Transverse colon (tissue), 4 donors: ENCODE measurements around the gene EXOC6. TPM values are rescaled to one million over a fixed set of nuclear protein-coding genes. Genes with fewer than 3 reads are reported as not detected.

Experiments
- DNase-seq: peaks from one replicate; pipeline ENCODE4 v3.0.0-alpha.2; 2019
- H3K27ac ChIP-seq, 4 donors: fragments of 200-600 bp; sonication (generic); 2 replicates each; pipeline ENCODE4 v1.5.1; 2016 to 2018; ENCODE audit warnings: inconsistent platforms in 4 of 4
- H3K27me3 ChIP-seq: fragments of 200-600 bp; sonication (generic); 2 replicates; pipeline ENCODE4 v1.5.1; 2017; ENCODE audit warnings: inconsistent platforms
- H3K36me3 ChIP-seq, 4 donors: fragments of 200-600 bp; sonication (generic); 2 replicates each; pipeline ENCODE4 v1.5.1; 2017 to 2019; ENCODE audit warnings: inconsistent platforms in 4 of 4
- H3K4me1 ChIP-seq, 4 donors: fragments of 200-600 bp; sonication (generic); 2 replicates each; pipeline ENCODE4 v1.5.1; 2017 to 2020; ENCODE audit warnings: inconsistent platforms in 4 of 4
- H3K4me3 ChIP-seq, 4 donors: fragments of 200-600 bp; sonication (generic); 1 replicate in 1 of 4; 2 replicates in 3 of 4; pipeline versions ENCODE4 v1.5.1 to v1.6.1; 2017 to 2019; ENCODE audit warnings: inconsistent platforms in 4 of 4
- H3K9me3 ChIP-seq, 2 donors: fragments of 200-600 bp; sonication (generic); 2 replicates each; pipeline ENCODE4 v1.5.1; 2017 to 2019; ENCODE audit warnings: inconsistent platforms in 2 of 2
- CTCF ChIP-seq, 5 experiments: fragments of 200-600 bp in 3 of 5; fragments of 450-650 bp in 2 of 5; sonication (generic) in 3 of 5; IDR thresholded peaks; 1 replicate in 2 of 5; 2 replicates in 3 of 5; pipeline ENCODE4 v1.5.1; 2016 to 2017; ENCODE audit warnings: antibody characterized with exemption in 5 of 5, inconsistent platforms in 3 of 5, mild to moderate bottlenecking in 2 of 5, moderate library complexity in 1 of 5
- EP300 ChIP-seq: sonication (generic); formaldehyde crosslinking; IDR thresholded peaks from one replicate; pipeline ENCODE4 v1.6.1; 2017; ENCODE audit warnings: antibody characterized with exemption, low read depth
- POLR2A ChIP-seq: fragments of 450-650 bp; IDR thresholded peaks from one replicate; pipeline ENCODE4 v1.6.1; 2016; ENCODE audit warnings: antibody characterized with exemption, mild to moderate bottlenecking, moderate library complexity
- POLR2AphosphoS5 ChIP-seq, 3 donors: sonication (generic); formaldehyde crosslinking; IDR thresholded peaks; one replicate each; pipeline ENCODE4 v1.6.1; 2016; ENCODE audit warnings: antibody characterized with exemption in 3 of 3
- WGBS, 2 donors: methylation state at CpG; one replicate each; pipeline ENCODE4 v1.1.5; 2018; ENCODE audit warnings: low coverage in 1 of 2; 5-methylcytosine and 5-hydroxymethylcytosine counted together
- in situ Hi-C, 4 donors: fragments of 200-750 bp; cut with MboI; loops; one replicate each; pipeline versions ENCODE4 v1.15.0 to v1.15.1; 2017; ENCODE audit warnings: low sequenced_read_pairs in 3 of 4, low pct_ligation_motif_present in 1 of 4, low pct_unique_long_range_greater_than_20kb in 1 of 4
- intact Hi-C: fragments of 100-400 bp; cut with DNase I; formaldehyde crosslinking; loops from one replicate; pipeline ENCODE4 v1.15.1; 2023; ENCODE audit warnings: low total_unique reads
- total RNA-seq, 4 donors: library from RNA; depleted of rRNA; stranded (reverse); fragments of >200 nt; gene quantifications; one replicate each; pipeline ENCODE4 v1.1.0, GENCODE V29; 2016

The EXOC6 gene
- total RNA-seq, 4 donors from 2014 or later = 1.9 to 13.1 (median 11.6) TPM

- Histone ChIP-seq H3K36me3 (no peaks in the 10 kb centered on the region), H3K27ac (no peak overlapping the region), H3K9me3 (no peaks in the 10 kb centered on the region), H3K27me3 (no peaks in the 10 kb centered on the region), H3K4me3 (no peak overlapping the region), H3K4me1 (peaks cover 0 to 16% (median 5%) of the 10 kb centered on the region in 4 donors)
- TF ChIP-seq EP300 (no peak), POLR2AphosphoS5 (IDR thresholded peaks at IDR 0.05) (no peak), POLR2A (no peak), CTCF (IDR thresholded peaks at IDR 0.05) (no peak)
- WGBS, 2 donors = 38 to 59% methylated on average over 2 of the region's 2 CpGs
- in situ Hi-C loops = no loop called here
- intact Hi-C loops = no loop called here
- DNase-seq = no peak
Measured at GRCh38 chr10:93026072-93026471, 177.8 kb downstream of the EXOC6 start.

- no peaks in the 10 kb centered on the region for H3K9me3 ChIP-seq
- TF ChIP-seq POLR2AphosphoS5 (IDR thresholded peaks at IDR 0.05) (no peak), POLR2A (no peak)
- no peak overlapping the region for H3K27ac ChIP-seq
- in situ Hi-C loops = no loop called here
- peaks cover 0 to 18% (median 6%) of the 10 kb centered on the region in 4 donors for H3K4me1 ChIP-seq
- DNase-seq = no peak
- no peak overlapping the region for H3K4me3 ChIP-seq
- H3K36me3 ChIP-seq = no peaks in the 10 kb centered on the region
- intact Hi-C loops = no loop called here
- no peaks in the 10 kb centered on the region for H3K27me3 ChIP-seq
Measured at GRCh38 chr10:93027508-93027907, 179.2 kb downstream of the EXOC6 start.

GRCh38 chr10:93028883-93029282, 180.6 kb downstream of the EXOC6 start:
- 56 to 62% methylated on average over 1 to 2 of the region's 2 CpGs for WGBS, 2 donors
- Histone ChIP-seq H3K4me1 (peaks cover 0 to 32% (median 15%) of the 10 kb centered on the region in 4 donors), H3K27ac (no peak overlapping the region), H3K36me3 (no peaks in the 10 kb centered on the region), H3K27me3 (no peaks in the 10 kb centered on the region), H3K4me3 (no peak overlapping the region), H3K9me3 (no peaks in the 10 kb centered on the region)
- no peak for TF ChIP-seq POLR2AphosphoS5 (IDR thresholded peaks at IDR 0.05)
- no peak for DNase-seq
- in situ Hi-C loops = no loop called here
- intact Hi-C loops = no loop called here

GRCh38 chr10:93030409-93030808, 182.1 kb downstream of the EXOC6 start:
- H3K36me3 ChIP-seq = no peaks in the 10 kb centered on the region
- in situ Hi-C loops (no loop called here), intact Hi-C loops (no loop called here)
- H3K4me1 ChIP-seq = peaks cover 2 to 47% (median 24%) of the 10 kb centered on the region in 4 donors
- H3K27ac ChIP-seq = no peak overlapping the region
- TF ChIP-seq CTCF (IDR thresholded peaks at IDR 0.05) = no peak
- TF ChIP-seq EP300 = no peak
- TF ChIP-seq POLR2A = no peak
- no peak for TF ChIP-seq POLR2AphosphoS5 (IDR thresholded peaks at IDR 0.05)
- no peak for DNase-seq
- no peak overlapping the region for H3K4me3 ChIP-seq
- no peaks in the 10 kb centered on the region for H3K27me3 ChIP-seq
- H3K9me3 ChIP-seq = no peaks in the 10 kb centered on the region

GRCh38 chr10:93032105-93032808, 183.9 kb downstream of the EXOC6 start:
- no peaks in the 10 kb centered on the region for H3K36me3 ChIP-seq
- 63 to 74% methylated on average over 2 to 5 of the region's 5 CpGs for WGBS, 2 donors
- no peak overlapping the region for H3K27ac ChIP-seq
- no peaks in the 10 kb centered on the region for H3K27me3 ChIP-seq
- in situ Hi-C loops = no loop called here
- DNase-seq = no peak
- H3K9me3 ChIP-seq = no peaks in the 10 kb centered on the region
- intact Hi-C loops = no loop called here
- peaks cover 2 to 56% (median 28%) of the 10 kb centered on the region in 4 donors for H3K4me1 ChIP-seq
- H3K4me3 ChIP-seq = no peak overlapping the region
- TF ChIP-seq POLR2A (no peak), CTCF (IDR thresholded peaks at IDR 0.05) (no peak), EP300 (no peak), POLR2AphosphoS5 (IDR thresholded peaks at IDR 0.05) (no peak)
